ENCODE measurements around the gene RMND1. TPM values are rescaled to one million over a fixed set of nuclear protein-coding genes. Genes with fewer than 3 reads are reported as not detected.

Gene RMND1
- total RNA-seq, 1 experiment from 2014 or later: 23.3 TPM

DNA sequence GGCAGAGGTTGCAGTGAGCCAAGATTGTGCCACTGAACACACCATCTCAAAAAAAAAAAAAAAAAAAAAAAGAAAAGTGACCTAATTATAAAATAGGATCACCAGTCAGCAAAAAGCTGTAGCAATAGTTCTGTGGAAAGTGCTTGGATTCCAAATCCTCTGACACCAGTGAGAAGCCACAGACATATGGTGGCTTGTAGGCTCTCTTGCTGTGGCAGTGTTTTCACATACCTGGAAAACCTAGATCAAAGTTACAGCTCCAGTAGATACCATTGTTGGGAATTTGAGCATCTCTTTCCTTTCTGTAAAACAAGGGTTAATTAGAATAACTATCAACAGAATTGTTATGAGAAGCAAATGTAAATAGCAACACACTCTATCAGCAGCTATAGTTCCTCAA is 46.0 kb upstream of the RMND1 start (continued):
- TF ChIP-seq, protein P1, sequence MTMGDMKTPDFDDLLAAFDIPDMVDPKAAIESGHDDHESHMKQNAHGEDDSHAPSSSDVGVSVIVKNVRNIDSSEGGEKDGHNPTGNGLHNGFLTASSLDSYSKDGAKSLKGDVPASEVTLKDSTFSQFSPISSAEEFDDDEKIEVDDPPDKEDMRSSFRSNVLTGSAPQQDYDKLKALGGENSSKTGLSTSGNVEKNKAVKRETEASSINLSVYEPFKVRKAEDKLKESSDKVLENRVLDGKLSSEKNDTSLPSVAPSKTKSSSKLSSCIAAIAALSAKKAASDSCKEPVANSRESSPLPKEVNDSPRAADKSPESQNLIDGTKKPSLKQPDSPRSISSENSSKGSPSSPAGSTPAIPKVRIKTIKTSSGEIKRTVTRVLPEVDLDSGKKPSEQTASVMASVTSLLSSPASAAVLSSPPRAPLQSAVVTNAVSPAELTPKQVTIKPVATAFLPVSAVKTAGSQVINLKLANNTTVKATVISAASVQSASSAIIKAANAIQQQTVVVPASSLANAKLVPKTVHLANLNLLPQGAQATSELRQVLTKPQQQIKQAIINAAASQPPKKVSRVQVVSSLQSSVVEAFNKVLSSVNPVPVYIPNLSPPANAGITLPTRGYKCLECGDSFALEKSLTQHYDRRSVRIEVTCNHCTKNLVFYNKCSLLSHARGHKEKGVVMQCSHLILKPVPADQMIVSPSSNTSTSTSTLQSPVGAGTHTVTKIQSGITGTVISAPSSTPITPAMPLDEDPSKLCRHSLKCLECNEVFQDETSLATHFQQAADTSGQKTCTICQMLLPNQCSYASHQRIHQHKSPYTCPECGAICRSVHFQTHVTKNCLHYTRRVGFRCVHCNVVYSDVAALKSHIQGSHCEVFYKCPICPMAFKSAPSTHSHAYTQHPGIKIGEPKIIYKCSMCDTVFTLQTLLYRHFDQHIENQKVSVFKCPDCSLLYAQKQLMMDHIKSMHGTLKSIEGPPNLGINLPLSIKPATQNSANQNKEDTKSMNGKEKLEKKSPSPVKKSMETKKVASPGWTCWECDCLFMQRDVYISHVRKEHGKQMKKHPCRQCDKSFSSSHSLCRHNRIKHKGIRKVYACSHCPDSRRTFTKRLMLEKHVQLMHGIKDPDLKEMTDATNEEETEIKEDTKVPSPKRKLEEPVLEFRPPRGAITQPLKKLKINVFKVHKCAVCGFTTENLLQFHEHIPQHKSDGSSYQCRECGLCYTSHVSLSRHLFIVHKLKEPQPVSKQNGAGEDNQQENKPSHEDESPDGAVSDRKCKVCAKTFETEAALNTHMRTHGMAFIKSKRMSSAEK (CRISPR knock-in tag; IDR thresholded peaks at IDR 0.05; ENCODE audit: borderline replicate concordance): no peak

DNA sequence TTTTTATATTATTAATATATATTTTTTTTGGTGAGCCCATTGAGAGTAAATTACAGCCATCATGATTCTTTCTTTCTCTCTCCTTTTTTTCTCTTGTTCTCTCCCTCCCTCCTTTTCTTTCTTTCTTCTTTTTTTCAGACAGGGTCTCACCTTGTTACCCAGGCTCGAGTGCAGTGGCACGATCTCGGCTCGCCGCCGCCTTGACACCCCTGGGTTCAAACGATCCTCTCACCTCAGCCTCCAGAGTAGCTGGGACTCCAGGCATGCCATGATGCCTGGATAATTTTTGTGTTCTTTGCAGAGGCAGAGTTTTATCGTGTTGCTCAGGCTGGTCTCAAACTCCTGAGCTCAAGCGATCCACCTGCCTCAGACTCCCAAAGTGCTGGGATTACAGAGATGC is 43.5 kb upstream of the RMND1 start:
- Mint-ChIP-seq H3K27ac (no peak overlapping the region), H3K27me3 (ENCODE audit: low read depth) (peaks cover 61% of the 10 kb centered on the region), H3K4me3 (peak overlapping the region; percentile 57), H3K36me3 (no peaks in the 10 kb centered on the region), H3K4me1 (peaks cover 17% of the 10 kb centered on the region), H3K9me3 (no peaks in the 10 kb centered on the region)
- ChIA-PET POLR2A (no interaction called here), CTCF (no interaction called here)
- DNase-seq (ENCODE audit: low spot score): no peak
- ATAC-seq: no peak
- TF ChIP-seq NFE2L1 (CRISPR knock-in tag; IDR thresholded peaks at IDR 0.05) (no peak), ZNF263 (CRISPR knock-in tag; IDR thresholded peaks at IDR 0.05; ENCODE audit: low read depth) (no peak), ATF1 (CRISPR knock-in tag; IDR thresholded peaks at IDR 0.05) (no peak), ZNF317 (CRISPR knock-in tag; IDR thresholded peaks at IDR 0.05; ENCODE audit: borderline replicate concordance, low read depth) (no peak), PRRX2 (CRISPR knock-in tag; IDR thresholded peaks at IDR 0.05) (no peak), RELA (CRISPR knock-in tag; IDR thresholded peaks at IDR 0.05; ENCODE audit: borderline replicate concordance) (no peak)
- TF ChIP-seq, protein P2, sequence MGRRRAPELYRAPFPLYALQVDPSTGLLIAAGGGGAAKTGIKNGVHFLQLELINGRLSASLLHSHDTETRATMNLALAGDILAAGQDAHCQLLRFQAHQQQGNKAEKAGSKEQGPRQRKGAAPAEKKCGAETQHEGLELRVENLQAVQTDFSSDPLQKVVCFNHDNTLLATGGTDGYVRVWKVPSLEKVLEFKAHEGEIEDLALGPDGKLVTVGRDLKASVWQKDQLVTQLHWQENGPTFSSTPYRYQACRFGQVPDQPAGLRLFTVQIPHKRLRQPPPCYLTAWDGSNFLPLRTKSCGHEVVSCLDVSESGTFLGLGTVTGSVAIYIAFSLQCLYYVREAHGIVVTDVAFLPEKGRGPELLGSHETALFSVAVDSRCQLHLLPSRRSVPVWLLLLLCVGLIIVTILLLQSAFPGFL (CRISPR knock-in tag; IDR thresholded peaks at IDR 0.05; ENCODE audit: borderline replicate concordance): no peak
- TF ChIP-seq, protein P3, sequence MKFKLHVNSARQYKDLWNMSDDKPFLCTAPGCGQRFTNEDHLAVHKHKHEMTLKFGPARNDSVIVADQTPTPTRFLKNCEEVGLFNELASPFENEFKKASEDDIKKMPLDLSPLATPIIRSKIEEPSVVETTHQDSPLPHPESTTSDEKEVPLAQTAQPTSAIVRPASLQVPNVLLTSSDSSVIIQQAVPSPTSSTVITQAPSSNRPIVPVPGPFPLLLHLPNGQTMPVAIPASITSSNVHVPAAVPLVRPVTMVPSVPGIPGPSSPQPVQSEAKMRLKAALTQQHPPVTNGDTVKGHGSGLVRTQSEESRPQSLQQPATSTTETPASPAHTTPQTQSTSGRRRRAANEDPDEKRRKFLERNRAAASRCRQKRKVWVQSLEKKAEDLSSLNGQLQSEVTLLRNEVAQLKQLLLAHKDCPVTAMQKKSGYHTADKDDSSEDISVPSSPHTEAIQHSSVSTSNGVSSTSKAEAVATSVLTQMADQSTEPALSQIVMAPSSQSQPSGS (CRISPR knock-in tag; IDR thresholded peaks at IDR 0.05; ENCODE audit: borderline replicate concordance, low read depth): no peak
- TF ChIP-seq, protein P4, sequence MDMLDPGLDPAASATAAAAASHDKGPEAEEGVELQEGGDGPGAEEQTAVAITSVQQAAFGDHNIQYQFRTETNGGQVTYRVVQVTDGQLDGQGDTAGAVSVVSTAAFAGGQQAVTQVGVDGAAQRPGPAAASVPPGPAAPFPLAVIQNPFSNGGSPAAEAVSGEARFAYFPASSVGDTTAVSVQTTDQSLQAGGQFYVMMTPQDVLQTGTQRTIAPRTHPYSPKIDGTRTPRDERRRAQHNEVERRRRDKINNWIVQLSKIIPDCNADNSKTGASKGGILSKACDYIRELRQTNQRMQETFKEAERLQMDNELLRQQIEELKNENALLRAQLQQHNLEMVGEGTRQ (CRISPR knock-in tag; IDR thresholded peaks at IDR 0.05): no peak
- TF ChIP-seq, protein P5, sequence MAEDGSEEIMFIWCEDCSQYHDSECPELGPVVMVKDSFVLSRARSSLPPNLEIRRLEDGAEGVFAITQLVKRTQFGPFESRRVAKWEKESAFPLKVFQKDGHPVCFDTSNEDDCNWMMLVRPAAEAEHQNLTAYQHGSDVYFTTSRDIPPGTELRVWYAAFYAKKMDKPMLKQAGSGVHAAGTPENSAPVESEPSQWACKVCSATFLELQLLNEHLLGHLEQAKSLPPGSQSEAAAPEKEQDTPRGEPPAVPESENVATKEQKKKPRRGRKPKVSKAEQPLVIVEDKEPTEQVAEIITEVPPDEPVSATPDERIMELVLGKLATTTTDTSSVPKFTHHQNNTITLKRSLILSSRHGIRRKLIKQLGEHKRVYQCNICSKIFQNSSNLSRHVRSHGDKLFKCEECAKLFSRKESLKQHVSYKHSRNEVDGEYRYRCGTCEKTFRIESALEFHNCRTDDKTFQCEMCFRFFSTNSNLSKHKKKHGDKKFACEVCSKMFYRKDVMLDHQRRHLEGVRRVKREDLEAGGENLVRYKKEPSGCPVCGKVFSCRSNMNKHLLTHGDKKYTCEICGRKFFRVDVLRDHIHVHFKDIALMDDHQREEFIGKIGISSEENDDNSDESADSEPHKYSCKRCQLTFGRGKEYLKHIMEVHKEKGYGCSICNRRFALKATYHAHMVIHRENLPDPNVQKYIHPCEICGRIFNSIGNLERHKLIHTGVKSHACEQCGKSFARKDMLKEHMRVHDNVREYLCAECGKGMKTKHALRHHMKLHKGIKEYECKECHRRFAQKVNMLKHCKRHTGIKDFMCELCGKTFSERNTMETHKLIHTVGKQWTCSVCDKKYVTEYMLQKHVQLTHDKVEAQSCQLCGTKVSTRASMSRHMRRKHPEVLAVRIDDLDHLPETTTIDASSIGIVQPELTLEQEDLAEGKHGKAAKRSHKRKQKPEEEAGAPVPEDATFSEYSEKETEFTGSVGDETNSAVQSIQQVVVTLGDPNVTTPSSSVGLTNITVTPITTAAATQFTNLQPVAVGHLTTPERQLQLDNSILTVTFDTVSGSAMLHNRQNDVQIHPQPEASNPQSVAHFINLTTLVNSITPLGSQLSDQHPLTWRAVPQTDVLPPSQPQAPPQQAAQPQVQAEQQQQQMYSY (CRISPR knock-in tag; IDR thresholded peaks at IDR 0.05): no peak
- TF ChIP-seq, protein P6, sequence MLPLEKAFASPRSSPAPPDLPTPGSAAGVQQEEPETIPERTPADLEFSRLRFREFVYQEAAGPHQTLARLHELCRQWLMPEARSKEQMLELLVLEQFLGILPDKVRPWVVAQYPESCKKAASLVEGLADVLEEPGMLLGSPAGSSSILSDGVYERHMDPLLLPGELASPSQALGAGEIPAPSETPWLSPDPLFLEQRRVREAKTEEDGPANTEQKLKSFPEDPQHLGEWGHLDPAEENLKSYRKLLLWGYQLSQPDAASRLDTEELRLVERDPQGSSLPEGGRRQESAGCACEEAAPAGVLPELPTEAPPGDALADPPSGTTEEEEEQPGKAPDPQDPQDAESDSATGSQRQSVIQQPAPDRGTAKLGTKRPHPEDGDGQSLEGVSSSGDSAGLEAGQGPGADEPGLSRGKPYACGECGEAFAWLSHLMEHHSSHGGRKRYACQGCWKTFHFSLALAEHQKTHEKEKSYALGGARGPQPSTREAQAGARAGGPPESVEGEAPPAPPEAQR (CRISPR knock-in tag; IDR thresholded peaks at IDR 0.05): no peak
- TF ChIP-seq, protein P7, sequence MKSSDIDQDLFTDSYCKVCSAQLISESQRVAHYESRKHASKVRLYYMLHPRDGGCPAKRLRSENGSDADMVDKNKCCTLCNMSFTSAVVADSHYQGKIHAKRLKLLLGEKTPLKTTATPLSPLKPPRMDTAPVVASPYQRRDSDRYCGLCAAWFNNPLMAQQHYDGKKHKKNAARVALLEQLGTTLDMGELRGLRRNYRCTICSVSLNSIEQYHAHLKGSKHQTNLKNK (CRISPR knock-in tag; IDR thresholded peaks at IDR 0.05): no peak
- TF ChIP-seq, protein P8, sequence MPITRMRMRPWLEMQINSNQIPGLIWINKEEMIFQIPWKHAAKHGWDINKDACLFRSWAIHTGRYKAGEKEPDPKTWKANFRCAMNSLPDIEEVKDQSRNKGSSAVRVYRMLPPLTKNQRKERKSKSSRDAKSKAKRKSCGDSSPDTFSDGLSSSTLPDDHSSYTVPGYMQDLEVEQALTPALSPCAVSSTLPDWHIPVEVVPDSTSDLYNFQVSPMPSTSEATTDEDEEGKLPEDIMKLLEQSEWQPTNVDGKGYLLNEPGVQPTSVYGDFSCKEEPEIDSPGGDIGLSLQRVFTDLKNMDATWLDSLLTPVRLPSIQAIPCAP (CRISPR knock-in tag; IDR thresholded peaks at IDR 0.05): no peak
- TF ChIP-seq, protein P9, sequence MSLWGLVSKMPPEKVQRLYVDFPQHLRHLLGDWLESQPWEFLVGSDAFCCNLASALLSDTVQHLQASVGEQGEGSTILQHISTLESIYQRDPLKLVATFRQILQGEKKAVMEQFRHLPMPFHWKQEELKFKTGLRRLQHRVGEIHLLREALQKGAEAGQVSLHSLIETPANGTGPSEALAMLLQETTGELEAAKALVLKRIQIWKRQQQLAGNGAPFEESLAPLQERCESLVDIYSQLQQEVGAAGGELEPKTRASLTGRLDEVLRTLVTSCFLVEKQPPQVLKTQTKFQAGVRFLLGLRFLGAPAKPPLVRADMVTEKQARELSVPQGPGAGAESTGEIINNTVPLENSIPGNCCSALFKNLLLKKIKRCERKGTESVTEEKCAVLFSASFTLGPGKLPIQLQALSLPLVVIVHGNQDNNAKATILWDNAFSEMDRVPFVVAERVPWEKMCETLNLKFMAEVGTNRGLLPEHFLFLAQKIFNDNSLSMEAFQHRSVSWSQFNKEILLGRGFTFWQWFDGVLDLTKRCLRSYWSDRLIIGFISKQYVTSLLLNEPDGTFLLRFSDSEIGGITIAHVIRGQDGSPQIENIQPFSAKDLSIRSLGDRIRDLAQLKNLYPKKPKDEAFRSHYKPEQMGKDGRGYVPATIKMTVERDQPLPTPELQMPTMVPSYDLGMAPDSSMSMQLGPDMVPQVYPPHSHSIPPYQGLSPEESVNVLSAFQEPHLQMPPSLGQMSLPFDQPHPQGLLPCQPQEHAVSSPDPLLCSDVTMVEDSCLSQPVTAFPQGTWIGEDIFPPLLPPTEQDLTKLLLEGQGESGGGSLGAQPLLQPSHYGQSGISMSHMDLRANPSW (CRISPR knock-in tag; conservative IDR thresholded peaks at IDR 0.05; ENCODE audit: low read depth): no peak
- TF ChIP-seq, protein P10, sequence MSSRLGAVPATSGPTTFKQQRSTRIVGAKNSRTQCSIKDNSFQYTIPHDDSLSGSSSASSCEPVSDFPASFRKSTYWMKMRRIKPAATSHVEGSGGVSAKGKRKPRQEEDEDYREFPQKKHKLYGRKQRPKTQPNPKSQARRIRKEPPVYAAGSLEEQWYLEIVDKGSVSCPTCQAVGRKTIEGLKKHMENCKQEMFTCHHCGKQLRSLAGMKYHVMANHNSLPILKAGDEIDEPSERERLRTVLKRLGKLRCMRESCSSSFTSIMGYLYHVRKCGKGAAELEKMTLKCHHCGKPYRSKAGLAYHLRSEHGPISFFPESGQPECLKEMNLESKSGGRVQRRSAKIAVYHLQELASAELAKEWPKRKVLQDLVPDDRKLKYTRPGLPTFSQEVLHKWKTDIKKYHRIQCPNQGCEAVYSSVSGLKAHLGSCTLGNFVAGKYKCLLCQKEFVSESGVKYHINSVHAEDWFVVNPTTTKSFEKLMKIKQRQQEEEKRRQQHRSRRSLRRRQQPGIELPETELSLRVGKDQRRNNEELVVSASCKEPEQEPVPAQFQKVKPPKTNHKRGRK (CRISPR knock-in tag; IDR thresholded peaks at IDR 0.05; ENCODE audit: borderline replicate concordance): no peak

All from WTC11 (cell line).